MM.1S (cell line): Measurements from ENCODE around the gene MGA.

Source experiments
- DNase-seq: peaks from one replicate; pipeline ENCODE4 v3.0.0-alpha.2; 2015
- H2AFZ ChIP-seq: fragments of 300-600 bp; sonication (generic); 2 replicates; pipeline ENCODE4 v1.6.0; 2016; ENCODE audit warnings: antibody characterized with exemption, low read length
- H3F3A ChIP-seq: fragments of 300-600 bp; sonication (generic); 2 replicates; pipeline ENCODE4 v1.6.1; 2016; ENCODE audit warnings: mild to moderate bottlenecking, antibody characterized with exemption, low read length, moderate library complexity, mixed read lengths; ENCODE audit not compliant: insufficient read depth
- H3K27ac ChIP-seq: fragments of 300-600 bp; sonication (generic); 2 replicates; pipeline ENCODE4 v1.5.1; 2016; ENCODE audit warnings: mild to moderate bottlenecking, low read length
- H3K27me3 ChIP-seq: fragments of 300-600 bp; sonication (generic); replicated peaks from 2 replicates; pipeline ENCODE4 v1.6.0; 2016; ENCODE audit warnings: low read length; ENCODE audit not compliant: insufficient read depth
- H3K36me3 ChIP-seq: fragments of 300-600 bp; sonication (generic); replicated peaks from 2 replicates; pipeline ENCODE4 v1.6.1; 2016; ENCODE audit warnings: mild to moderate bottlenecking, low read length, mixed read lengths; ENCODE audit not compliant: insufficient read depth
- H3K4me1 ChIP-seq: fragments of 300-600 bp; sonication (generic); 2 replicates; pipeline ENCODE4 v1.6.1; 2016; ENCODE audit warnings: low read length, mixed read lengths
- H3K4me2 ChIP-seq: fragments of 300-600 bp; sonication (generic); 2 replicates; pipeline ENCODE4 v1.6.0; 2016; ENCODE audit warnings: low read depth, low read length
- H3K4me3 ChIP-seq: fragments of 300-600 bp; sonication (generic); 2 replicates; pipeline ENCODE4 v1.5.1; 2016; ENCODE audit warnings: low read length, mixed read lengths
- H3K79me2 ChIP-seq: fragments of 300-600 bp; sonication (generic); 2 replicates; pipeline ENCODE4 v1.6.1; 2016; ENCODE audit warnings: mixed run types, low read length, mixed read lengths
- H3K9ac ChIP-seq: fragments of 300-600 bp; sonication (generic); 2 replicates; pipeline ENCODE4 v1.6.1; 2016; ENCODE audit warnings: low read length, mixed read lengths
- H3K9me2 ChIP-seq: fragments of 300-600 bp; sonication (generic); replicated peaks from 2 replicates; pipeline ENCODE4 v1.6.1; 2016; ENCODE audit warnings: mild to moderate bottlenecking, low read length, mixed read lengths; ENCODE audit not compliant: insufficient read depth
- H3K9me3 ChIP-seq: fragments of 300-600 bp; sonication (generic); replicated peaks from 2 replicates; pipeline ENCODE4 v1.6.1; 2016; ENCODE audit warnings: mild to moderate bottlenecking, low read length, mixed read lengths; ENCODE audit not compliant: insufficient read depth
- H4K20me1 ChIP-seq: fragments of 300-600 bp; sonication (generic); 2 replicates; pipeline ENCODE4 v1.6.1; 2016; ENCODE audit warnings: mild to moderate bottlenecking, low read length, moderate library complexity, mixed read lengths; ENCODE audit not compliant: insufficient read depth
- CTCF ChIP-seq: fragments of 300-600 bp; sonication (generic); IDR thresholded peaks from 2 replicates; pipeline ENCODE4 v1.5.1; 2016; ENCODE audit warnings: antibody characterized with exemption, low read length, mixed read lengths
- EZH2 ChIP-seq: fragments of 300-600 bp; sonication (generic); optimal IDR thresholded peaks from 2 replicates; pipeline ENCODE3; 2017; ENCODE audit warnings: low read depth, mild to moderate bottlenecking, antibody characterized with exemption, low read length, mixed read lengths
- EZH2phosphoT487 ChIP-seq: fragments of 300-600 bp; sonication (generic); IDR thresholded peaks from 2 replicates; pipeline ENCODE4 v1.6.1; 2018; ENCODE audit warnings: antibody characterized with exemption, low read length

Gene MGA

GRCh38 chr15:41630616-41631217, 29.5 kb upstream of the MGA start:
- H2AFZ ChIP-seq, result no peak overlapping the region
- no peaks in the 10 kb centered on the region for H3K9me2 ChIP-seq
- H3F3A ChIP-seq, result no peaks in the 10 kb centered on the region
- no peak overlapping the region for H3K4me3 ChIP-seq
- DNase-seq, result no peak
- H3K27me3 ChIP-seq, result no peaks in the 10 kb centered on the region
- H3K27ac ChIP-seq, result no peak overlapping the region
- no peaks in the 10 kb centered on the region for H3K36me3 ChIP-seq
- H3K79me2 ChIP-seq, result no peaks in the 10 kb centered on the region
- 0 out of 2 replicates have a peak, but pooled peaks cover 7% of the 10 kb centered on the region for H3K4me1 ChIP-seq
- no peaks in the 10 kb centered on the region for H3K9me3 ChIP-seq
- H3K4me2 ChIP-seq, result no peak overlapping the region
- TF ChIP-seq EZH2 (no peak), CTCF (no peak)
- H4K20me1 ChIP-seq, result no peaks in the 10 kb centered on the region
- no peak overlapping the region for H3K9ac ChIP-seq

GRCh38 chr15:41631880-41632470, 28.2 kb upstream of the MGA start:
- H3K9ac ChIP-seq, result no peak overlapping the region
- no peak for DNase-seq
- no peaks in the 10 kb centered on the region for H3K36me3 ChIP-seq
- H3K79me2 ChIP-seq, result no peaks in the 10 kb centered on the region
- H2AFZ ChIP-seq, result no peak overlapping the region
- H3K9me3 ChIP-seq, result no peaks in the 10 kb centered on the region
- H3K4me1 ChIP-seq, result 0 out of 2 replicates have a peak, but pooled peaks cover 7% of the 10 kb centered on the region
- no peak overlapping the region for H3K4me3 ChIP-seq
- no peak overlapping the region for H3K27ac ChIP-seq
- no peak overlapping the region for H3K4me2 ChIP-seq
- H3K9me2 ChIP-seq, result no peaks in the 10 kb centered on the region
- no peak for TF ChIP-seq CTCF
- no peak for TF ChIP-seq EZH2phosphoT487
- no peak for TF ChIP-seq EZH2
- no peaks in the 10 kb centered on the region for H4K20me1 ChIP-seq
- H3F3A ChIP-seq, result no peaks in the 10 kb centered on the region
- no peaks in the 10 kb centered on the region for H3K27me3 ChIP-seq

- no peak overlapping the region for H3K27ac ChIP-seq
- 0 out of 2 replicates have a peak, but pooled peaks cover 7% of the 10 kb centered on the region for H3K4me1 ChIP-seq
- no peaks in the 10 kb centered on the region for H3K9me3 ChIP-seq
- no peak overlapping the region for H3K4me2 ChIP-seq
- no peaks in the 10 kb centered on the region for H3K36me3 ChIP-seq
- no peaks in the 10 kb centered on the region for H4K20me1 ChIP-seq
- no peaks in the 10 kb centered on the region for H3K27me3 ChIP-seq
- peak overlapping the region; percentile 1; the same call in 1 of the 2 replicates for H2AFZ ChIP-seq
- H3F3A ChIP-seq, result no peaks in the 10 kb centered on the region
- no peaks in the 10 kb centered on the region for H3K79me2 ChIP-seq
- TF ChIP-seq CTCF (no peak), EZH2phosphoT487 (no peak), EZH2 (no peak)
- no peaks in the 10 kb centered on the region for H3K9me2 ChIP-seq
- DNase-seq, result no peak
- H3K9ac ChIP-seq, result no peak overlapping the region
- no peak overlapping the region for H3K4me3 ChIP-seq
Observed at GRCh38 chr15:41633609-41634008, 26.6 kb upstream of the MGA start.
